Fibroblast of skin of right quadriceps (primary cell): Measurements from ENCODE around the gene GSTM2.

Source experiments
- DNase-seq: peaks from one replicate; pipeline ENCODE4 v3.0.0-alpha.2; 2013

Gene GSTM2

DNA sequence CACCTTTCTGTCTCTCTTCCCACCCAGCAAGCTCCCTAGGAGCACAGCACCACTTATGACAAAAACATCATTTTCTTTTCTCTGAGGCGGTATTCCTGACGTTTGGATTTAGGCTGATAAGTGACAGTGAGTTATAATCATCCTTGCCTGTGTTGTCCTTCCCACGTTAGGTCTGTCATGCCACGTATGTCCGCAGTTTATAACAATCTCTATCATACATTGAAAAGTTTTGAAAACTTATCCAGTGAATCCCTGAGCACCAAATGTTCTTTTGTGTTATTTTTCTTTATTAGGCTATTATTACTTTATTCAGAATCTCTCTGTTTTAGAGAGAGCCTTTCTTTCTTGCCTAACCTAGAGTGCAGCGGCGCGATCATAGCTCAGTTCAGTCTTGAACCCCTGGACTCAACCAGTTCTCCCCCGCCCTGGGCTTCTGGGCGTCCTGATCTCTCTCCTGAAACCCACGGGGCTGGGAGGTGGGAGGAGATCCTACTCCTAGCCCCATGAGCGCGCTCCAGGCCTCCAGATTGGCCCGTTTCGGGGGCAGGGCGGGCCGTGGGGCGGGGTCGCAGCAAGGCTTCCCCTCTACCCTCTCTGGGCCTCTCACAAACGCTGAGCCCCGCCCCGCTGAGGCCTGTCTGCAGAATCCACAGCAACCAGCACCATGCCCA lies at the start of gene GSTM2:
TSS of gene GSTM2 (plus strand) at position 606 of the 671 bp plus-strand sequence. CDS start at position 665, 59 bp downstream.
- peak; percentile 85 for DNase-seq

DNA sequence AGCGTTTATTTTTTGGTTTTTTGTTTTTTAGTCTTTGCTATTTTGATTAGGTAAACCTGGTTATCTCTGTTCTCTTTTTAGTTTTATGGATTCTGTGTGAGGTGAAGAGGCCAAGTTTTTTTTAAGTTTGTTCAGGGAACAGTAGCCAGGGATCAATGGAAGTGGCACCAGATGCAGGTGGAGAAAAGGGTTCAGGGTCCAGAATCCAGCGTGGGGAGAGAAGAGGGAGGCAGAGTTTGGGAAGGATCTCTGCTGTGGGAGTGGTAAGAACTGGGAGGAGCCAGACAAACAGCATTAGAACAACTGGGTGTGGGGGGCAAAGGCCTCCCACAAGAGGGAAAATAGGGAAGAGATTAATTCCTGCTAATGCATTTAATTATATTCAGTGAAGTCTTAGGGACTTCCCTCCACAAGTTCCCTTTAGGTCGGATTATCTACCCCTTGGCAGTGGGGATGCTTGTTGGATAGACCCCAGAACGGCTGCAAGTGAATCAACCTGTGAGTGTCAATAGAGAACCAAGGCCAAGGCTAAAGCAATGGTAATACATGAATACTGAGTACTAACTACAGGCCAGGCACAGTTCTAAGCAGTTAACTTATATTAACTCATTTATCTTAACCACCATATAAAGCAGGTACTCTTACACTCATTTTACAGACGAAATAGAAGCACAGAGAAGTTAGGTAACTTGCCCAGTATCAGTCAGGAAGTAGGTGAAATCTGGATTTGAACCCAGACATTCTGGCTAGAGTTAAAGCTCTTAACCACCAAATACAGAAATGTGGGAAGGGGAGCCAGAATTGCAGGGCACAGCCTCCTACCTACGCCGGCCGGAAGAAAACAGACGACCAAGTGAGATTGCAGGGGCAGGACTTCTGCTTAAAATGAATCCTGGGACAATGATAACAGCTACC lies 48.9 kb upstream of the GSTM2 start:
- DNase-seq: no peak

GRCh38 chr1:109619576-109620400 lies 48.1 kb upstream of the GSTM2 start, which contains the start of the genes AMPD2 and GNAT2:
Gene AMPD2 (plus strand): TSS chr1:109619837. CDS start chr1:109621176, 1,339 bp downstream.
Gene GNAT2 (minus strand): TSS chr1:109619616. CDS start chr1:109612870, 6,746 bp downstream.
- DNase-seq: peak; percentile 84

DNA sequence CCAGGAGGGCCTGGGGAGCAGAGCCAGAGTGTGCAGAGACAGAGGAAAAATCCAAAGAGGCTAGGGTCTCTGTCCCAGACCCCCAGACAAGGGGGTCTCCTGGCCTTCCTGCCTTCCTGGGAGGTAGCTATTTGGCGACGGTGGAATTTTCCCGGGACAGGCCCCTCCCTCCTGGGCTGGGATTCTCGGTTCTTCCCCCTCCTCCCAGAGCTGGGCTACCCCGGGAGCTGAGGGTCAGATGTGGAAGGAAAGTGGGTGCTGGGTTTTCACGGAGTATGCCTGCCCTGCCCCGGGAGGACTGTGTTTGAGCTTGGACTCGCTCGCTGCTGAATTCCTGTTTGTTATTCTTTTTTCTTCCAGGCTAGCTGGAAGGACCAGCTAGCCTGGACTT lies 47.5 kb upstream of the GSTM2 start:
- peak; percentile 77 for DNase-seq

DNA sequence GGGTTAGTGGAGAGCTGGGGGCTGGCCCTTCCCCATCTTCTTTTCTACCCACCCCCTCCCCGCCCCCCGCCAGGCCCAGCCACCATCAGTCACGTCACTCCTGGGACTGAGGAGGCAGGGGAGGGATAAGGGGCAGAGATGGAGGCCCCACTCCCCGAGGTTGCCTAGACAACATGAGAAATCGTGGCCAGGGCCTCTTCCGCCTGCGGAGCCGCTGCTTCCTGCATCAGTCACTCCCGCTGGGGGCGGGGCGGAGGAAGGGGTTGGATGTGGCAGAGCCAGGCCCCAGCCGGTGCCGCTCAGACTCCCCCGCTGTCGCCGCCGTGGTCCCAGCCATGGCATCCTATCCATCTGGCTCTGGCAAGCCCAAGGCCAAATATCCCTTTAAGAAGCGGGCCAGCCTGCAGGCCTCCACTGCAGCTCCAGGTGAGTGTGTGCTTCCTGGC lies 47.0 kb upstream of the GSTM2 start:
- DNase-seq: peak; percentile 96

DNA sequence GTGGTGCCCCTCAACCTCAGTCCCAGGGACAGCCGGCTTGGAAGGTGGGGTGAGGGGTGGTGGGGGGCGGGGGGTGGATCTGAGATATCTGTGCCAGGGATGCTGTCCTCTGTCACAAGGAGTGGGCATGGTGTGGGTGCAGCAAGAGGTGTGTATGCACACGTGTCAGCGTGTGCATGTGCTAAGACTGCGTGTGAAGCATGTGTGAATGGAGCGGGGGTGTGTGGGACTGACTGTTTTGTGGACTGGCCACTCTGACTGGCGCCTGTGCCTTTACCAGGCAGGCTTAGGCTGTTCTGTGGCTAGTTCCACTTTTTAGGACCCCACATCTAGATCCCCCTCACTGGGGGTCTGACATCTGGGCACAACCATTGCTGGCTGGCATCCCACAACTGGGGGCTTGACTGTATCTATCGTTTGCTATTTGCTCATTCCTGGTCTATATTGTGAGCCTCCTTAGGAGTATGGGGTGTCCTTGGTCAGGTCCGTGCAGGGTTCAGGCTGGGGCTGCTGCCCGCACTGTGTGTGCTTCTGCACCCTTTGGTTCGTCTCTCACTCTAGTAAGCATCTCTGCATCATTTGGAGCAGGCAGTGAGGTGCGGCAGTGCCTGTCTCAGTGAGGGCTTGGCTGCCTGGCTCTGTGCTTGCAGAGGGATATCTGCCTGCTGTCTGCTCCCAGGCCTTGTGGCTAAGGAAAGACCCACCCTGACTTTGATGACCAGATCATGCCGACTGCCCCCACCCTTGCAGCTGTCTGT lies 46.3 kb upstream of the GSTM2 start:
- DNase-seq: no peak

DNA sequence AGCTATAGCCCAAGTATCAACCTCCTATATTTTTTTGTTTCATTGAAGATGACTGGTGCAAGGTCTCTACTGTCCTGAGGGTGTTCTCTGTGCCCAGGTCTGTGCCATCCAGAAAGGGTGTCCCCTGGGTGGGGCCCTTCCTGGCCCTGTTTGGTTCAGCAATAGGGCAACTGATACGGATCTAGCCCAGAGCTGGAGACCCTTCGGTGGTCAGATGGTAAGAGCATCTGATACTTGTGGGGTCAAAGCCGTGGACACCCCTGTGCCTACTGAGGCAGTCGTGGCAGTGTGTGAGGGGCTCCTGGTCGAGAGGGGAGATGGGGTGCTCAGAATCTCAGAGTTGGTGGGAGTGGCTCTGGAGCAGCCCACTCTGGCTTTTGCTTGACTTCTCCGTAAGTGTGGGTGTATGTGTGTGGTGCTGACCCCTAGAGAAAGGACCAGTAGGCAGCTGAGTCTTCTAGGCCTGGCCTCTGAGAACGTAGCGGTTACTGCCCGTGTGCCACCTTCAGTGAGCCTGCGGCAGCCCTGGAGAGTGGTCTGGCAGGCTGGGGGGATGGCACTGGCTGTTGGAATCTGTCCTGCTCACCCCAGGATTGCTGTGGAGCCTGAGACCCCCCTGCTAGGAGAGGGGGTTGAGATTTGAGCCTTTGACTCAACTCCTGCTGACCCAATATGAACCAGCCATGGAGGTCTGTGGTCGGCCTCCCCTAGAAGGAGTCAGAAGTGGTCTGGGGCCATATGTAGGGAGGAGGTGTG lies 45.5 kb upstream of the GSTM2 start:
- DNase-seq: no peak

GRCh38 chr1:109622895-109623294 lies 45.0 kb upstream of the GSTM2 start:
- DNase-seq: no peak

DNA sequence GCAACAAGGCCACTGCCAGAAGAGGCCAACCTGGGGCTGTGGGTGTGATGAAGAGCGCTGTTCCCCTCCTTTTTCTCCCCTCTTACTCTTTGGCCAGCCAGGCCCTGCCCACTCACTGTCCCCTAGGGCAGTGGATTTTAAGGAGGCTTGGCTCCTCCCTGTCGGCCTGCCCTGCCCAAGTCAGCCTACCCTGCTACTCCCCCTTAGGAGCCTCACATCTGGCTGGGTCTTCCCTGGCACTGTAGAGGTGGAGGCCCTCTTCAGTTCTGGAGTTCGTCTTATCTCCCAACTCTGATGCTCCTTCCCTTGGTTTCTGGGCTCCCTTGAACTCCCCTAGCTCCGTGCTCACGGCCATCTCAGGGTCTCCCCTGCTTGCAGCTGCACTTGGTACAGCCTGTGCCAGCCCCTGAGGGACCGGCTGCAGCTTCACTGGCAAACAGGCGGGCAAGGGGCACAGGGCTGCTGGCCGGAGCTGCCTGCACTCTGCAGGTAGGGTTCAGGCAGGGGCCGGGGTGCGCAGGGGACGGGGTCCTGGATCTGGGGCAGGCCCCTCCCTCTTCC lies 44.2 kb upstream of the GSTM2 start:
- no peak for DNase-seq

DNA sequence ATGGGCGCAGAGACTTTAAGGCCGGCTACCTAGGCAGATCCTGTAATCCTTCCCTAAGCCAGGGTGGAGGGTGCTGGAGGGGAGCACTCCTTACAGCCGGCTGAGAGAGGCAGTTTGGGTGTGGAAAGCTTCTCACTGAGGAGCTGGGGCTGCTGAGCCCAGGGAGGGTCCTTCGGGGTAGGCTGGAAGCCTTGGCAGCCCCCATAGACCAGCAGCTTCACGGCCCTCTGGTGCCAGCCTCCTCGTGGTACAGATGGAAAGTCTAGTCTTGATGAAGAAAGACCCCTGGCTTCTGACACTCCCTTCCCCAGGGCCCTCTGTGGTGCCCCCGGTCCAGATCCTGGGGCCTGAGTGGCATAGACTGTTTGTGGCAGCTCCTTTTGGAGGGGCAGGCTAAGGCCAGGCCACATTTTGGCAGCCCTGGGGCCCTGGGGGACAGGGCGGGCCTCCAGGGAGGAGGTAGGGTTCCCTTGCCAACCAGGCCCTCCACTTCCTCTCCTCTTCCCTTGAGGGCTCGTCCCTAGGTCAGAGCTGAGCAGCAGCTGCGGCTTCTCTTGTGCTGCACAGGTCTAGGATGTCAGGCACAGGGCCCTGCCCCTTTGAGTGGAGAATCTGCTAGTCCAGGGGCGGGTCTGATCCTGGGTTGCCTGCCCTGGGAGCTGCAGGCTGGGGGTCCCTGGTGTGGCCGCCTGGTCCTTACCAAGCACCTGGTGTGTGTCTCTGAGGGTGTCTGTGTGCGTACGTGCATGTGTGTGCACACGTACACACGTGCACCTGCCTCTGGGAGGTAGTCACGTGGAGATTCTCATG lies 43.5 kb upstream of the GSTM2 start:
- DNase-seq: no peak

DNA sequence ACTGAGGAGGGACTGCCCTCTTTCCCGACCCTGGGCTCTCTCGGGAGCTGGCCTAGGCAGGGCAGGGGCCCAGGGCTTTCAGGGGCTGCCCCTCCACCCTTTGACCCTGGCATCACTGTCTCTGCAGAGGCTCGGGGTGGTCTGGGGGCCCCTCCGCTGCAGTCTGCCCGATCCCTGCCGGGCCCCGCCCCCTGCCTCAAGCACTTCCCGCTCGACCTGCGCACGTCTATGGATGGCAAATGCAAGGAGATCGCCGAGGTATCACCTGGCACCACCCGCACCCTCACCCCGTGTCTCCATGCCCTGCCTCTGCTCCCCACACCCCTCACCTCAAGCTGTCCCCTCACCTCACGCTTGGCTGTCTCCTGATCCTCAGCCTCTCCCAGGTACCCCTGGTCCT lies 42.7 kb upstream of the GSTM2 start:
- DNase-seq: no peak

GRCh38 chr1:109625601-109626560 lies 42.0 kb upstream of the GSTM2 start:
- no peak for DNase-seq

- DNase-seq: no peak
Observed at GRCh38 chr1:109626682-109627408, 41.0 kb upstream of the GSTM2 start.

DNA sequence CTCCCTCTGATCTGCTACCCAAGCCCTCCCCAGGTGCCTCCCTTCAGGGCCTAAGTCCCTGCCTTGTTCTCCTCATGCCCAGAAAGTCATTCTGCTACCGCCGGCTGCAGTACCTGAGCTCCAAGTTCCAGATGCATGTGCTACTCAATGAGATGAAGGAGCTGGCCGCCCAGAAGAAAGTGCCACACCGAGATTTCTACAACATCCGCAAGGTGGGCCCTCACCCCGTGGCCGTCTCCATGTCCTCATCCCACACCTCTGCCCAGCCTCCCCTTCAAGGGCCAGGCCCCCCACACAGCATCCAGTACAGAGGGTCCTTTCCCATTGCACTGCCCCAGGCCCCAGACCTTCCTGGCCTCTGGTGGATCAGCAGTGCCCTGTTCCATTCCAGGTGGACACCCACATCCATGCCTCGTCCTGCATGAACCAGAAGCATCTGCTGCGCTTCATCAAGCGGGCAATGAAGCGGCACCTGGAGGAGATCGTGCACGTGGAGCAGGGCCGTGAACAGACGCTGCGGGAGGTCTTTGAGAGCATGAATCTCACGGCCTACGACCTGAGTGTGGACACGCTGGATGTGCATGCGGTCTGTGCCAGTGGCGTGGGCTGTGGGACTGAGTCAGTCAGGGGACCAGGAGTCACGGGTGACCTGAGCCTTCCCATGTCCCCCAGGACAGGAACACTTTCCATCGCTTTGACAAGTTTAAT lies 40.0 kb upstream of the GSTM2 start:
- DNase-seq: no peak

DNA sequence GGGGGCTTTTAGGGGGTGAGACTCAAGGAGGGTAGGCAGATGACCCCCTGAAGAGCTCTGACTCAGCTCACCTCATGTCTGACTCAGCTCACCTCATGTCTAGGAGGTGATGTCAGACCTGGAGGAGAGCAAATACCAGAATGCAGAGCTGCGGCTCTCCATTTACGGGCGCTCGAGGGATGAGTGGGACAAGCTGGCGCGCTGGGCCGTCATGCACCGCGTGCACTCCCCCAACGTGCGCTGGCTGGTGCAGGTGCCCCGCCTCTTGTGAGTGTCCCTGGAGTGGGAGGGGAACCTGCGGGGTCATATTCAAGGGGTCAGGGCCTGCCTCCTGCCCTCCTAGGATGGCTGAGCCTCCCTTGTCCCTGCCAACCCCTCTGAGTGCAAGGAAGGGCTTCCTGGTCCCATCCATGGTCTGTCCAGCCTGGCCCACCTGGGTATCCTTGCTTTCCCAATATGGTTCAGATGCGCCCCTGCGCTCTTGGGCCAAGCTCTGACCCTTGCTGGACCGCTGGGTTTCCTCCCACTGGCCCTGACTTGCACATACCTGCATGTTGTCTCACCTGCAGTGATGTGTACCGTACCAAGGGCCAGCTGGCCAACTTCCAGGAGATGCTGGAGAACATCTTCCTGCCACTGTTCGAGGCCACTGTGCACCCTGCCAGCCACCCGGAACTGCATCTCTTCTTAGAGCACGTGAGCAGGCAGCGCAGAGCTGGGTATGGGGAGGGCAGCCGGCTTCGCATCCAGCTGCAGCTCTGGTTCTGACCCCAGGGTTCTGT lies 39.1 kb upstream of the GSTM2 start:
- DNase-seq: peak; percentile 53

DNA sequence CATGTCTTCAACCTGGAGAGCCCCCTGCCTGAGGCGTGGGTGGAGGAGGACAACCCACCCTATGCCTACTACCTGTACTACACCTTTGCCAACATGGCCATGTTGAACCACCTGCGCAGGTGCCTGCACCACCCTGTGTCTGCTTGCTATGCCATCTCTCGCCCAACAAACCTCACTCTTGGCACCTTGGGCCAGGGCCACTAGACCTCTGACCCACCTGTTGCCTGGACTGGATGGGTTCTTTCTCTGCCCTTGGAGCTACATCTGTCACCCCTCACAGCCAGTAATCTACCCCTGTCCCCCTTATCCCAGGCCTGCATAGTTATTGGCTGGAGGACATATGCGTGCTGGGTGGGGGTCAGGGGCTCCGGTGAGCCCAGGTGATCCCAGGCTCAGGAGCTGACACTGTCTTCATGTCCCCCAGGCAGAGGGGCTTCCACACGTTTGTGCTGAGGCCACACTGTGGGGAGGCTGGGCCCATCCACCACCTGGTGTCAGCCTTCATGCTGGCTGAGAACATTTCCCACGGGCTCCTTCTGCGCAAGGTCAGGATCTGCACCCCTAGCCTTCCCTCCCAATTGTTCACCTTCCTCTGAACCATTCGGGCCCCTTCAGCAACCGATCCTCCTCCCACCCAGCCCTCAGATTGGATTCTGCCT lies 38.4 kb upstream of the GSTM2 start:
- no peak for DNase-seq
